Muscle of leg (tissue), 11 donors: ENCODE measurements around the gene CDK5RAP3. TPM values are rescaled to one million over a fixed set of nuclear protein-coding genes. Genes with fewer than 3 reads are reported as not detected.

ENCODE experiments used
- DNase-seq: peaks from one replicate; pipeline ENCODE4 v3.0.0; 2013
- H3K27ac ChIP-seq: one replicate; pipeline ENCODE4 v1.5.1; 2013; ENCODE audit warnings: mild to moderate bottlenecking, low read length, control low read depth
- H3K27me3 ChIP-seq: one replicate; pipeline ENCODE4 v1.6.1; 2013; ENCODE audit warnings: low read length; ENCODE audit not compliant: control insufficient read depth, insufficient read depth
- H3K36me3 ChIP-seq: one replicate; pipeline ENCODE4 v1.6.1; 2013; ENCODE audit warnings: low read length; ENCODE audit not compliant: control insufficient read depth, insufficient read depth
- H3K4me1 ChIP-seq: one replicate; pipeline ENCODE4 v1.6.1; 2013; ENCODE audit warnings: low read length; ENCODE audit not compliant: control insufficient read depth, insufficient read depth
- H3K4me3 ChIP-seq: one replicate; pipeline ENCODE4 v1.5.1; 2013; ENCODE audit warnings: low read length, control low read depth
- H3K9me3 ChIP-seq: replicated peaks from 2 replicates; pipeline ENCODE4 v1.6.1; 2013; ENCODE audit warnings: low read depth, low read length; ENCODE audit not compliant: control insufficient read depth
- WGBS: methylation state at CpG from one replicate; pipeline ENCODE4 v1.1.5; 2013; ENCODE audit warnings: missing lambda C conversion rate; ENCODE audit not compliant: insufficient coverage; 5-methylcytosine and 5-hydroxymethylcytosine counted together
- polyA plus RNA-seq, 8 donors: library from polyadenylated mRNA; unstranded; fragments of 120-200 nt; gene quantifications; one replicate each; pipeline versions ENCODE4 v1.2.1 to v1.2.3, GENCODE V29; 2013; ENCODE audit warnings: inconsistent platforms in 1 of 8, low replicate concordance in 1 of 8; ENCODE audit not compliant: insufficient read length in 8 of 8, insufficient read depth in 1 of 8
- total RNA-seq: library from RNA; stranded (reverse); fragments of 120-200 nt; gene quantifications from one replicate; pipeline ENCODE4 v1.2.4, GENCODE V29; 2013

Gene CDK5RAP3
- total and polyA plus RNA-seq, 9 donors, result 72.6 to 99.0 (median 84.5) TPM

GRCh38 chr17:47946929-47947397 lies 23.9 kb upstream of the CDK5RAP3 start:
- peaks cover 24% of the 10 kb centered on the region for H3K4me1 ChIP-seq
- no peaks in the 10 kb centered on the region for H3K27me3 ChIP-seq
- H3K9me3 ChIP-seq, result no peaks in the 10 kb centered on the region
- H3K4me3 ChIP-seq, result no peak overlapping the region
- H3K36me3 ChIP-seq, result peaks cover 16% of the 10 kb centered on the region
- no CpG with 5 or more reads among the region's 2 CpGs for WGBS
- peak; percentile 56 for DNase-seq
- no peak overlapping the region for H3K27ac ChIP-seq

DNA sequence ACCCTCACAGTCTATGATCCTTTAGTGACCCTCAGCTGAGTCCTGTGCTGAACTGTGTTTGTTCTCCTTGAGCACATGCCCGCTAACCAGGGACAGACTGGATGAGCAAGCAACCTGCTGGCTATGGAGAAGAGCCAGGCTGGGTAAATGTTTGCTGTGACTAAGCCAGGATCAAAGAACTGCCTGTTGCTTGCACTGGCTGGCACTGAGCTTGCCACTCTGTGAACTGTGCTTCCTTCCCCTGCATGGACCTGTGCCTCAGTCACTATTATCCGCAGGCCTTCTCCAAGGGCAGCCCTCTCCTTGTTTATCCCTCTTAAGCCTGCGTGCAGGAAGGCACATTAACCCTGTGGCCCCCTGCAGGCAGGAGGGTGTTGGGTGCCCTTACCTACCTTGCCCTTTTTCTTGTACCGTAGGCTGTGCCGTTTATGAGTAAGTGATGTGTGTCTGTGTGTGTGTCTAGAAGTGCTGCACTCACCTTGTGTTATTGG lies 22.2 kb upstream of the CDK5RAP3 start:
- Histone ChIP-seq H3K4me3 (no peak overlapping the region), H3K27me3 (no peaks in the 10 kb centered on the region), H3K9me3 (no peaks in the 10 kb centered on the region), H3K27ac (no peak overlapping the region), H3K36me3 (peaks cover 16% of the 10 kb centered on the region), H3K4me1 (peaks cover 19% of the 10 kb centered on the region)
- WGBS, result 100% methylated on average over 1 of the region's 5 CpGs
- no peak for DNase-seq

- Histone ChIP-seq H3K4me3 (peak overlapping the region; percentile 29), H3K27me3 (no peaks in the 10 kb centered on the region), H3K9me3 (no peaks in the 10 kb centered on the region), H3K27ac (peak overlapping the region; percentile 54), H3K4me1 (peaks cover 19% of the 10 kb centered on the region), H3K36me3 (peaks cover 16% of the 10 kb centered on the region)
- peak; percentile 89 for DNase-seq
- 4% methylated on average over 22 of the region's 22 CpGs for WGBS
Observed at GRCh38 chr17:47949197-47949759, 21.6 kb upstream of the CDK5RAP3 start.

DNA sequence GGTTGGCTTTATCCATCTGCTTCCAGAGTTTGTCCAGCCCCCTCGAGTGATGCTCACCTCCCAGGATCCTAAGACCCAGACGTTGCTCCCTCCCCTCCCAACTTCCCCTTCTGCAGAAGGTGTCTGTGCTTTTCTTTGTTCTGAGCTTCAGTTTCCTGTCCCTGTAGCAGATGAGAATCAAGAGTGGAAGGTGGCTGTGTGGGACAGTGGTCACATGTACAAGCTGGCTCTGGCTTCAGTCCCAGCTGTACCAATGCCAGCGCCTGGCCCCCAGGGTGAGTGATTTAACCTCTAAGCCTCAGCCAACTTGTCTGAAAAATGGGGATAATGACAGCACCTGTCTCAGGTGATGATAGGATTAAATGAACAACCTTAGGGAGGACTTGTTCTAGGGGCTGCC lies 21.0 kb upstream of the CDK5RAP3 start:
- H3K36me3 ChIP-seq, result peaks cover 11% of the 10 kb centered on the region
- no peak overlapping the region for H3K27ac ChIP-seq
- no peak for DNase-seq
- no peaks in the 10 kb centered on the region for H3K9me3 ChIP-seq
- H3K4me1 ChIP-seq, result peaks cover 19% of the 10 kb centered on the region
- no peak overlapping the region for H3K4me3 ChIP-seq
- H3K27me3 ChIP-seq, result no peaks in the 10 kb centered on the region
- 20% methylated on average over 1 of the region's 3 CpGs for WGBS

- H3K4me1 ChIP-seq, result peaks cover 18% of the 10 kb centered on the region
- no peaks in the 10 kb centered on the region for H3K9me3 ChIP-seq
- peaks cover 8% of the 10 kb centered on the region for H3K36me3 ChIP-seq
- no peak for DNase-seq
- H3K4me3 ChIP-seq, result no peak overlapping the region
- WGBS, result 86% methylated on average over 1 of the region's 4 CpGs
- H3K27me3 ChIP-seq, result no peaks in the 10 kb centered on the region
- no peak overlapping the region for H3K27ac ChIP-seq
Observed at GRCh38 chr17:47950448-47950847, 20.5 kb upstream of the CDK5RAP3 start.

DNA sequence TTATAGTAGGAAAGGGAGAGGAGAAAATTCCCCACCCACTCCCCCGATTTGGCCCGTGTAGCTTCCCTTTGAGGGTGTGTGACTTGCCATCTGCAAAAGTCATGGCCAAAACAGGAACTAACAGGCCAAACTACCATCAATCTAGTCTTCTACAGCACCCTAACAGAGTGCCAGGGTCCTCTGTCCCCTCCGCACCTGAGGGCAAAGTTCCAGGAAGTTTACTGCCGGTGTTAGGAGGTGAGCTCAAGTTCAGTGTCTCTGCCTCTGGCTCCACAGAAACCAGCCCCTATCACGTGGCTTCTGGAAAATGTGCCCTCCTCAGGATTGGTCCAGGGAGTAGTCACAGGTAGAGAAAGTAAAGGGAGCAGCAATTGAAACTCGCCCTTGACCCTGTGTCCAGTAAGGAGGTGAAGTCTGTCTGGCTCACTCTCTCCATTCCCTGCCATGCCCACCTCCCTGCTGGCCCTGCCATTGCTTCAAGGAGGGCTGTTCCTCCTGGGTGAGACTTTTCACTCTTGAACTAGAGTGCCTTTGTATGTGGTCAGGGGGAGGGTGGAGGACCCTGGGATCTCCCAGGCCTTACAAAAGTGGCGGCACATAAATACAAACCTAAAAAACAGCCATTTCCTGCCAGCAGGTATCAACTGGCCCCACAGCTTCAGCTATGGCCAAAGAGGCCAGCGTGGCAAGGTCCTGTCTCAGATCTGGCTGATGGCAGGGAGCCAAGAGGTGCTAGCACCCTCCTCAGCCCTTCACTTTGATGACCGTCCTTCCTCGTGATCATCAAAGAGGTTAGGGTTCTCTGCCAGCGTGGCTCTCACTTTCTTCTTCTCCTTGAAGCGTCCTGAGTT lies 18.5 kb upstream of the CDK5RAP3 start:
- DNase-seq, result no peak
- Histone ChIP-seq H3K36me3 (peaks cover 2% of the 10 kb centered on the region), H3K9me3 (no peaks in the 10 kb centered on the region), H3K4me1 (peaks cover 16% of the 10 kb centered on the region), H3K27me3 (peaks cover 3% of the 10 kb centered on the region), H3K27ac (no peak overlapping the region), H3K4me3 (no peak overlapping the region)
- WGBS, result 65% methylated on average over 8 of the region's 12 CpGs

- Histone ChIP-seq H3K4me3 (no peak overlapping the region), H3K27ac (no peak overlapping the region)
Observed at GRCh38 chr17:47953909-47954308, 17.0 kb upstream of the CDK5RAP3 start.

GRCh38 chr17:47955497-47956461 lies 15.1 kb upstream of the CDK5RAP3 start:
- no peaks in the 10 kb centered on the region for H3K9me3 ChIP-seq
- DNase-seq, result no peak
- no peak overlapping the region for H3K27ac ChIP-seq
- H3K4me3 ChIP-seq, result no peak overlapping the region
- H3K27me3 ChIP-seq, result peaks cover 8% of the 10 kb centered on the region
- 80% methylated on average over 5 of the region's 7 CpGs for WGBS
- peaks cover 5% of the 10 kb centered on the region for H3K4me1 ChIP-seq
- no peaks in the 10 kb centered on the region for H3K36me3 ChIP-seq

More at GRCh38 chr17:47953909-47954308, 17.0 kb upstream of the CDK5RAP3 start:
- peaks cover under 1% of the 10 kb centered on the region for H3K36me3 ChIP-seq
- peaks cover 7% of the 10 kb centered on the region for H3K27me3 ChIP-seq
- DNase-seq, result no peak
- no peaks in the 10 kb centered on the region for H3K9me3 ChIP-seq
- peaks cover 15% of the 10 kb centered on the region for H3K4me1 ChIP-seq

GRCh38 chr17:47956791-47957590 lies 13.9 kb upstream of the CDK5RAP3 start:
- H3K9me3 ChIP-seq, result no peaks in the 10 kb centered on the region
- H3K27me3 ChIP-seq, result peaks cover 8% of the 10 kb centered on the region
- WGBS, result 50% methylated on average over 4 of the region's 4 CpGs
- H3K36me3 ChIP-seq, result no peaks in the 10 kb centered on the region
- no peak for DNase-seq
- H3K4me1 ChIP-seq, result peaks cover 5% of the 10 kb centered on the region
- no peak overlapping the region for H3K4me3 ChIP-seq
- no peak overlapping the region for H3K27ac ChIP-seq
